Heart left ventricle (tissue), 13 donors: ENCODE measurements around the gene DSP.

ENCODE experiments used
- POLR2A ChIP-seq, 2 donors: fragments of 450-650 bp; IDR thresholded peaks; one replicate each; pipeline ENCODE4 v1.6.1; 2017; ENCODE audit warnings: antibody characterized with exemption in 2 of 2, mild to moderate bottlenecking in 2 of 2, moderate library complexity in 2 of 2
- TF ChIP-seq, protein P1 (sequence below), 12 donors: fragments of 200-600 bp; sonication (generic) in 4 of 12; IDR thresholded peaks; one replicate each; pipeline versions ENCODE4 v1.5.0 to v1.8.0; 2018 to 2022; ENCODE audit warnings: antibody characterized with exemption in 12 of 12, mild to moderate bottlenecking in 5 of 12
- donor health status: ischemic (EF 13 %, LVEDD 7.1; RV severe dilation, severe dysfunction).
- donor health status: DM: no; HTN: yes; CAD: no.
- donor health status: DM: no; HTN: no; CAD: no.
- donor health status: ischemic (EF 25% LVEDD 6.9; RV normal size, moderate dysfunction).
- donor health status: ischemic (EF 25% LVEDD 5.7; RV mildly dilated, moderate dysfunction).
- donor health status: ischemic (EF 35%, LVEDD 5.7; RV mildly dilated, moderate dysfunction).
- donor health status: nonischemic (EF 11% LVEDD 7.7; RV severe dilation, severe dysfunction).
- donor health status: DM: yes; HTN: yes; CAD: no.
- donor health status: PGD.
- donor health status: ischemic (EF 29% LVEDD 5.4; RV normal size, mild dysfunction).
- donor health status: nonischemic (EF 23%, LVEDD 6.1; RV moderate dilation, normal function).

DNA sequence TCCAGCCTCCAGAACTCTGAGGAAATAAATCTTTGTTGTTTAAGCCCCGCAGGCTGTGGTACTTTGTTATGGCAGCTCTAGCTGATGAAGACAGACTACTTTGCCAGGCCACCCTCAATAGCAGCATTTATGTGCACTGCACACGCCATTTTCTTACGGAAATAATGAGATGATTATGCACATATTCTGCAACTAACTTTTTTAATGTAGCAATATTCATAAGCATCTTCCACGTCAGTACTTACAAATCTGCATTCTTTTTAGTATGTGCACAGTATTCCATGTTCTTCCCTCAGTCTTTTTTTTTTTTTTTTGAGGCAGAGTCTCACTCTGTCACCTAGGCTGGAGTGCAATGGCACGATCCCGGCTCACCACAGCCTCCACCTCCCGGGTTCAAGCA lies 46.8 kb upstream of the DSP start:
- TF ChIP-seq, protein P1, sequence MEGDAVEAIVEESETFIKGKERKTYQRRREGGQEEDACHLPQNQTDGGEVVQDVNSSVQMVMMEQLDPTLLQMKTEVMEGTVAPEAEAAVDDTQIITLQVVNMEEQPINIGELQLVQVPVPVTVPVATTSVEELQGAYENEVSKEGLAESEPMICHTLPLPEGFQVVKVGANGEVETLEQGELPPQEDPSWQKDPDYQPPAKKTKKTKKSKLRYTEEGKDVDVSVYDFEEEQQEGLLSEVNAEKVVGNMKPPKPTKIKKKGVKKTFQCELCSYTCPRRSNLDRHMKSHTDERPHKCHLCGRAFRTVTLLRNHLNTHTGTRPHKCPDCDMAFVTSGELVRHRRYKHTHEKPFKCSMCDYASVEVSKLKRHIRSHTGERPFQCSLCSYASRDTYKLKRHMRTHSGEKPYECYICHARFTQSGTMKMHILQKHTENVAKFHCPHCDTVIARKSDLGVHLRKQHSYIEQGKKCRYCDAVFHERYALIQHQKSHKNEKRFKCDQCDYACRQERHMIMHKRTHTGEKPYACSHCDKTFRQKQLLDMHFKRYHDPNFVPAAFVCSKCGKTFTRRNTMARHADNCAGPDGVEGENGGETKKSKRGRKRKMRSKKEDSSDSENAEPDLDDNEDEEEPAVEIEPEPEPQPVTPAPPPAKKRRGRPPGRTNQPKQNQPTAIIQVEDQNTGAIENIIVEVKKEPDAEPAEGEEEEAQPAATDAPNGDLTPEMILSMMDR (IDR thresholded peaks at IDR 0.05): no peak
- no peak for TF ChIP-seq POLR2A (IDR thresholded peaks at IDR 0.05)
